GM23248 (cell line): ENCODE data around the gene RNF151. TPM values are rescaled to one million over a fixed set of nuclear protein-coding genes. Genes with fewer than 3 reads are reported as not detected.
"Not testable (repeated sequence)": the region's sequence is repeated elsewhere in the genome, so short reads cannot be mapped to it uniquely, and the experiment has no call there.

Experiments
- DNase-seq: peaks from one replicate; pipeline ENCODE4 v3.0.0-alpha.2; 2015
- H2AFZ ChIP-seq: fragments of 200-600 bp; sonication (generic); 2 replicates; pipeline ENCODE4 v1.6.1; 2016; ENCODE audit warnings: antibody characterized with exemption
- H3F3A ChIP-seq: fragments of 200-600 bp; sonication (generic); 2 replicates; pipeline ENCODE4 v1.6.1; 2016; ENCODE audit warnings: mild to moderate bottlenecking, antibody characterized with exemption, mixed run types; ENCODE audit not compliant: insufficient read depth
- H3K27ac ChIP-seq: fragments of 200-600 bp; sonication (generic); 2 replicates; pipeline ENCODE4 v1.5.1; 2016; ENCODE audit warnings: mild to moderate bottlenecking
- H3K27me3 ChIP-seq: fragments of 200-600 bp; sonication (generic); replicated peaks from 2 replicates; pipeline ENCODE4 v1.6.1; 2016; ENCODE audit warnings: mild to moderate bottlenecking; ENCODE audit not compliant: insufficient read depth
- H3K36me3 ChIP-seq: fragments of 200-600 bp; sonication (generic); 2 replicates; pipeline ENCODE4 v1.6.1; 2016; ENCODE audit warnings: low read depth, mild to moderate bottlenecking
- H3K4me1 ChIP-seq: fragments of 200-600 bp; sonication (generic); 2 replicates; pipeline ENCODE4 v1.6.1; 2016; ENCODE audit warnings: mild to moderate bottlenecking; ENCODE audit not compliant: insufficient read depth
- H3K4me2 ChIP-seq: fragments of 200-600 bp; sonication (generic); one replicate; pipeline ENCODE4 v1.6.1; 2016; ENCODE audit warnings: mild to moderate bottlenecking; ENCODE audit not compliant: unreplicated experiment
- H3K4me3 ChIP-seq: fragments of 200-600 bp; sonication (generic); 2 replicates; pipeline ENCODE4 v1.5.1; 2016; ENCODE audit warnings: mild to moderate bottlenecking
- H3K79me2 ChIP-seq: fragments of 200-600 bp; sonication (generic); 2 replicates; pipeline ENCODE4 v1.6.1; 2016; ENCODE audit warnings: mild to moderate bottlenecking; ENCODE audit not compliant: insufficient read depth
- H3K9ac ChIP-seq: fragments of 200-600 bp; sonication (generic); 2 replicates; pipeline ENCODE4 v1.6.1; 2016; ENCODE audit warnings: mild to moderate bottlenecking
- H3K9me2 ChIP-seq: fragments of 200-600 bp; sonication (generic); 2 replicates; pipeline ENCODE4 v1.6.1; 2016; ENCODE audit warnings: mixed run types, mild to moderate bottlenecking, moderate library complexity; ENCODE audit not compliant: insufficient read depth
- H3K9me3 ChIP-seq: fragments of 200-600 bp; sonication (generic); one replicate; pipeline ENCODE4 v1.6.1; 2017; ENCODE audit warnings: low read depth
- H4K20me1 ChIP-seq: fragments of 200-600 bp; sonication (generic); 2 replicates; pipeline ENCODE4 v1.6.0; 2016; ENCODE audit not compliant: insufficient read depth
- EZH2 ChIP-seq: fragments of 200-600 bp; sonication (generic); IDR thresholded peaks from 2 replicates; pipeline ENCODE4 v1.6.1; 2018; ENCODE audit warnings: antibody characterized with exemption, mild to moderate bottlenecking; ENCODE audit not compliant: insufficient read depth, poor library complexity, severe bottlenecking
- EZH2phosphoT487 ChIP-seq: fragments of 200-600 bp; sonication (generic); IDR thresholded peaks from 2 replicates; pipeline ENCODE4 v1.6.1; 2018; ENCODE audit warnings: antibody characterized with exemption, moderate library complexity, mild to moderate bottlenecking, low read depth; ENCODE audit not compliant: insufficient read depth
- WGBS, 2 experiments: methylation state at CpG; one replicate each; pipeline ENCODE4 v1.1.6; 2015 to 2017; ENCODE audit warnings: low lambda C conversion rate in 2 of 2, low coverage in 1 of 2; ENCODE audit errors: missing lambda C conversion rate in 2 of 2; 5-methylcytosine and 5-hydroxymethylcytosine counted together
- in situ Hi-C: fragments of 300-500 bp; cut with MboI; formaldehyde crosslinking; loops from 2 replicates; pipeline ENCODE4 v1.15.0; 2020
- polyA plus RNA-seq: library from polyadenylated mRNA; unstranded; fragments of >200 nt; fragmentation: Nextera tagmentation; extraction: Ambion mirVana; gene quantifications from 2 replicates; pipeline ENCODE4 v1.2.1, GENCODE V29; 2016
- total RNA-seq: library from RNA; depleted of rRNA; stranded (reverse); fragments of >200 nt; shearing (Covaris generic); gene quantifications from 2 replicates; pipeline ENCODE4 v1.2.3, GENCODE V29; 2014

Gene RNF151
- total and polyA plus RNA-seq, 2 experiments from 2014 or later, result 0.25 TPM; not detected in 1

GRCh38 chr16:1953734-1954133, 12.9 kb upstream of the RNF151 start:
- WGBS, 2 experiments, result 86 to 90% methylated on average over 22 of the region's 22 CpGs
- H4K20me1 ChIP-seq, result no peaks in the 10 kb centered on the region
- no peak overlapping the region for H3K9ac ChIP-seq
- H3K4me2 ChIP-seq, result no peak overlapping the region
- in situ Hi-C loops, result no loop called here
- H3K9me2 ChIP-seq, result no peaks in the 10 kb centered on the region
- H3K27ac ChIP-seq, result no peak overlapping the region
- no peaks in the 10 kb centered on the region for H3K79me2 ChIP-seq
- H3K27me3 ChIP-seq, result no peaks in the 10 kb centered on the region
- H3F3A ChIP-seq, result no peaks in the 10 kb centered on the region
- no peak overlapping the region for H3K4me3 ChIP-seq
- H3K36me3 ChIP-seq, result no peaks in the 10 kb centered on the region
- H3K9me3 ChIP-seq, result no peaks in the 10 kb centered on the region
- DNase-seq, result no peak
- no peak overlapping the region for H2AFZ ChIP-seq
- TF ChIP-seq EZH2, result no peak
- TF ChIP-seq EZH2phosphoT487, result no peak
- H3K4me1 ChIP-seq, result no peaks in the 10 kb centered on the region

DNA sequence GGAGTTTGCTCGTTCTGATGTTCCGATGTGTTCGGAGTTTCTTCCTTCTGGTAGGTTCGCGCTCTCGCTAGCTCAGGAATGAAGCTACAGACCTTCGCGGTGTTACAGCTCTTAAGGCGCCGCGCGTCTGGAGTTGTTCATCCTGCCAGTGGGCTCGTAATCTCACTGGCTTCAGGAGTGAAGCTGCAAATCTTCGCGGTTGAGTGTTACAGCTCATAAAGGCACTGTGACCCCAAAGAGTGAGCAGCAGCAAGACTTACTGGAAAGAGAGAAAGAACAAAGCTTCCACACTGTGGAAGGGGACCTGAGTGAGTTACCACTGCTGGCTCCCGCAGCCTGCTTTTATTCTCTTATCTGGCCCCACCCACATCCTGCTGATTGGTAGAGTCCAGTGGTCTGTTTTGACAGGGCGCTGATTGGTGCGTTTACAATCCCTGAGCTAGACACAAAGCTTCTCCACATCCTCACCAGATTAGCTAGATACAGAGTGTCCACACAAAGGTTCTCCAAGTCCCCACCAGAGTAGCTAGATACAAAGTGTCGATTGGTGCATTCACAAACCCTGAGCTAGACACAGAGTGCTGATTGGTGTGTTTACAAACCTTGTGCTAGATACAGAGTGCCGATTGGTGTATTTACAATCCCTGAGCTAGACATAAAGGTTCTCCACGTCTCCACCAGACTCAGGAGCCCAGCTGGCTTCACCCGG, 9.1 kb upstream of the RNF151 start:
- H3K79me2 ChIP-seq, result peaks cover 30% of the 10 kb centered on the region
- in situ Hi-C loops, H2AFZ ChIP-seq, H4K20me1 ChIP-seq, H3K36me3 ChIP-seq, H3K4me3 ChIP-seq, H3K4me1 ChIP-seq, H3K27me3 ChIP-seq, H3K9me3 ChIP-seq, DNase-seq, H3K9ac ChIP-seq, H3K27ac ChIP-seq, H3K9me2 ChIP-seq, H3K4me2 ChIP-seq: not testable (repeated sequence)
- H3F3A ChIP-seq, result peaks cover 25% of the 10 kb centered on the region
- 83 to 84% methylated on average over 19 to 22 of the region's 22 CpGs for WGBS, 2 experiments

DNA sequence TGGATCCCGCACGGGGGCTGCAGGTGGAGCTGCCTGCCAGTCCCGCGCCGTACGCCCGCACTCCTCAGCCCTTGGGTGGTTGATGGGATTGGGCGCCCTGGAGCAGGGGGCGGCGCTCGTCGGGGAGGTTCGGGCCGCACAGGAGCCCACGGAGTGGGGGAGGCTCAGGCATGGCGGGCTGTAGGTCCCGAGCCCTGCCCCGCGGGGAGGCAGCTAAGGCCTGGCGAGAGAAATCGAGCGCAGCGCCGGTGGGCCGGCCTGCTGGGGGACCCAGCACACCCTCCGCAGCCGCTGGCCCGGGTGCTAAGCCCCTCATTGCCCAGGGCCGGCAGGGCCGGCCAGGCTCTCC, 8.5 kb upstream of the RNF151 start:
- in situ Hi-C loops, H3K4me1 ChIP-seq, H3K9me3 ChIP-seq, H3K9ac ChIP-seq, DNase-seq, H3K27ac ChIP-seq, H4K20me1 ChIP-seq, H3K9me2 ChIP-seq, H3K27me3 ChIP-seq, H3K4me2 ChIP-seq, H3K4me3 ChIP-seq, H2AFZ ChIP-seq: not testable (repeated sequence)
- peaks cover 35% of the 10 kb centered on the region for H3K79me2 ChIP-seq
- WGBS, 2 experiments, result 48 to 55% methylated on average over 25 to 30 of the region's 30 CpGs
- H3K36me3 ChIP-seq, result peaks cover 14% of the 10 kb centered on the region
- H3F3A ChIP-seq, result peaks cover 30% of the 10 kb centered on the region

DNA sequence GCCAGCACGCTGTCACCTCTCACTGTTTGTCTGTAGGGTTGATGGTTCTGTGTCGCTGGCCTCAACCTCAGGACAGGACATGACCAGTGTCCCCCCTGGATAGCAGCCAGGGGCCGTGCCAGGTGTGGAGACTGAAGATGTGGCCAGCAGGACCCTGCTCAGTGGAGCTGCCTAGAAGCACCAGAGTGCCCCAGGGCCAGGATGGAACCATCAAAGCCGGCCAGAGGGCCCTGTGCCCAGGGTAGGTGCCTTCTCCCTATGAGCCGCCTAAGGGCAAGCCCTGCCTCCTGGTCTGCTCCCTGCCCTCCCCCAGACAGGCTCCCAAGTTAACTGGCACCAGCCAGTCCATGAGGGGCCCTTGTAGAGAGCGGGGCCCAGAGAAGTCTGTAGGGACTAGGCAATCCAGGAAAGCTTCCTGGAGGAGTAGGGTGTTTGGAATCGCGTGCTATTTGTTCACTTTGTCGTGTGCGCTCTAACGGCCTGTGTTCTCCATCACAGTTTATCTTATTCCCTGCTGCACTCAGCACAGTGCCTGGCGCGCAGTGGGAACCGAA, 7.9 kb upstream of the RNF151 start:
- Histone ChIP-seq H3K9ac (peak overlapping the region; percentile 94), H3K9me2 (no peaks in the 10 kb centered on the region), H2AFZ (peak overlapping the region; percentile 86), H3K9me3 (no peaks in the 10 kb centered on the region), H3K4me1 (no peaks in the 10 kb centered on the region; the same call in 1 of the 2 replicates), H3K27ac (no peak overlapping the region), H3K27me3 (no peaks in the 10 kb centered on the region), H3K36me3 (peaks cover 21% of the 10 kb centered on the region), H4K20me1 (no peaks in the 10 kb centered on the region), H3F3A (peaks cover 37% of the 10 kb centered on the region), H3K4me2 (peak overlapping the region; percentile 46), H3K4me3 (peak overlapping the region; percentile 85), H3K79me2 (peaks cover 42% of the 10 kb centered on the region)
- TF ChIP-seq EZH2phosphoT487 (no peak), EZH2 (no peak)
- DNase-seq, result no peak
- in situ Hi-C loops, result no loop called here
- WGBS, 2 experiments, result 22 to 23% methylated on average over 12 to 14 of the region's 14 CpGs
